ENCODE measurements around the gene SORCS1. TPM values are rescaled to one million over a fixed set of nuclear protein-coding genes. Genes with fewer than 3 reads are reported as not detected.

SORCS1 gene
- total and polyA plus RNA-seq, 2 of the 8 experiments (the other 6 are each of a cell fraction or from before 2014, with no cell fraction given) = 4.1 to 4.6 TPM

DNA sequence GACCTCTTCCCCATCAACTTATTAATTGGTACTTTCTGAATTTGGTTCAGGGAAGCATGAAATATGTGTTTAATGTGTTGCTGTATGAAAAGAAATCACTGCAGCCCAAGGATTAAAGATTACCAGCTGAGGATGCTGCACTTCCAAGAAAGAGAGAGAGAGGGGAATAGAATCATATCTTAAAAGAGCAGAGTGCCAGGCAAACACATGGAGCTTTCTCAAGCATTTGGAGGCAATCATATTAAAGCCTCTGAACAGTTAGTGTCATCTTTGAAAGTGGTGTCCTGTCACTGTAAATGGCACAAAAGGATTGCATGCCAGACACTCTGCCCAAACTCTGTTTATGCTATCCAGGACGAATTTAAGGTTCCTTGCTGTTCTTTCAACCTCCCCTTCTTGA lies 386.7 kb downstream of the SORCS1 start:
- Histone ChIP-seq H3K18ac (ENCODE audit: extremely low read depth, low read length) (no peak overlapping the region), H2BK20ac (ENCODE audit: low read length) (no peak overlapping the region), H2AK5ac (ENCODE audit: low read depth, low read length) (no peak overlapping the region), H3K4me2 (ENCODE audit: insufficient read depth in 1 of 2, low read depth in 2 of 2, low read length in 2 of 2) (no peak overlapping the region), H3K9me3 (ENCODE audit: insufficient read depth in 2 of 2, low read depth in 1 of 2, low read length in 1 of 2) (no peaks in the 10 kb centered on the region), H3K56ac (replicated peaks; ENCODE audit: insufficient read length, low read depth, low read length) (no peak overlapping the region), H3K23me2 (ENCODE audit: low read depth, low read length) (no peaks in the 10 kb centered on the region), H3K27me3 (replicated peaks in 1 of 4; ENCODE audit: control insufficient read depth in 3 of 4, extremely low read depth in 1 of 4, insufficient read depth in 3 of 4, low read length in 3 of 4) (no peaks in the 10 kb centered on the region), H2BK15ac (ENCODE audit: low read length) (no peak overlapping the region), H3K14ac (ENCODE audit: insufficient read length) (no peak overlapping the region), H3K79me2 (ENCODE audit: control insufficient read depth in 1 of 2, insufficient read depth in 2 of 2, low read length in 2 of 2) (no peaks in the 10 kb centered on the region), H4K91ac (replicated peaks; ENCODE audit: insufficient read length, low read length) (no peak overlapping the region), H3K4me1 (replicated peaks in 1 of 4; ENCODE audit: control insufficient read depth in 3 of 4, insufficient read depth in 4 of 4, low read length in 3 of 4) (peaks cover 0 to 4% (median 2%) of the 10 kb centered on the region in 4 experiments; a peak in 2 of 7 replicates), H3K36me3 (ENCODE audit: control insufficient read depth in 2 of 4, insufficient read depth in 4 of 4, low read length in 3 of 4) (no peaks in the 10 kb centered on the region), H2BK120ac (replicated peaks; ENCODE audit: low read depth, low read length) (no peak overlapping the region), H4K20me1 (replicated peaks in 1 of 2; ENCODE audit: control insufficient read depth in 1 of 2, insufficient read depth in 2 of 2, low read length in 2 of 2) (no peaks in the 10 kb centered on the region), H3K23ac (ENCODE audit: insufficient read length) (no peak overlapping the region), H4K8ac (ENCODE audit: extremely low read depth, insufficient read depth, low read length) (no peak overlapping the region), H3K4ac (replicated peaks; ENCODE audit: insufficient read length, low read depth, low read length) (no peak overlapping the region), H4K5ac (ENCODE audit: insufficient read length, low read depth, low read length) (no peak overlapping the region), H3K79me1 (ENCODE audit: low read depth, low read length) (no peaks in the 10 kb centered on the region), H3K27ac (ENCODE audit: low read depth, low read length) (no peak overlapping the region), H3K4me3 (ENCODE audit: extremely low read depth in 1 of 4, insufficient read depth in 2 of 4, low read depth in 3 of 4, low read length in 4 of 4) (no peak overlapping the region), H2BK5ac (ENCODE audit: low read depth, low read length) (no peak overlapping the region), H2AFZ (ENCODE audit: low read length) (no peak overlapping the region), H3K9ac (replicated peaks in 1 of 4; ENCODE audit: extremely low read depth in 1 of 4, low read depth in 3 of 4, low read length in 3 of 4) (no peak overlapping the region), H2BK12ac (ENCODE audit: low read depth, low read length) (no peak overlapping the region)
- FAIRE-seq = no peak
- POLR2A ChIA-PET (ENCODE audit: partially characterized antibody) = no interaction called here
- 80% methylated on average over 1 of the region's 1 CpG; no CpG with 5 or more reads in 1 of the 2 experiments for WGBS, 2 experiments (ENCODE audit: extremely low coverage in 1 of 2, insufficient coverage in 1 of 2, insufficient read length in 1 of 2, insufficient replicate concordance in 2 of 2, low coverage in 1 of 2, low lambda C conversion rate in 2 of 2, missing lambda C conversion rate in 1 of 2)
- DNase-seq (ENCODE audit: low read depth in 1 of 2, low spot score in 2 of 2) = no peak
- CTCF ChIA-PET (ENCODE audit: partially characterized antibody) = interaction anchor here (1.1 to 3.2 kb wide), 5 partner anchors 10 to 72 kb away, joined by 3 to 9 read pairs (median 4); no protein-coding TSS in a partner anchor
- no peak for TF ChIP-seq CHD2 (IDR thresholded peaks at IDR 0.05; ENCODE audit: low read length)
- TF ChIP-seq, protein P1, sequence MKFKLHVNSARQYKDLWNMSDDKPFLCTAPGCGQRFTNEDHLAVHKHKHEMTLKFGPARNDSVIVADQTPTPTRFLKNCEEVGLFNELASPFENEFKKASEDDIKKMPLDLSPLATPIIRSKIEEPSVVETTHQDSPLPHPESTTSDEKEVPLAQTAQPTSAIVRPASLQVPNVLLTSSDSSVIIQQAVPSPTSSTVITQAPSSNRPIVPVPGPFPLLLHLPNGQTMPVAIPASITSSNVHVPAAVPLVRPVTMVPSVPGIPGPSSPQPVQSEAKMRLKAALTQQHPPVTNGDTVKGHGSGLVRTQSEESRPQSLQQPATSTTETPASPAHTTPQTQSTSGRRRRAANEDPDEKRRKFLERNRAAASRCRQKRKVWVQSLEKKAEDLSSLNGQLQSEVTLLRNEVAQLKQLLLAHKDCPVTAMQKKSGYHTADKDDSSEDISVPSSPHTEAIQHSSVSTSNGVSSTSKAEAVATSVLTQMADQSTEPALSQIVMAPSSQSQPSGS (IDR thresholded peaks at IDR 0.05; ENCODE audit: low read length) = no peak
- no peak for TF ChIP-seq SP1 (IDR thresholded peaks at IDR 0.05; ENCODE audit: low read depth, low read length)
- no peak for TF ChIP-seq YY1 (IDR thresholded peaks at IDR 0.05; ENCODE audit: low read depth, low read length)
- no peak for TF ChIP-seq POLR2A (IDR thresholded peaks at IDR 0.05; ENCODE audit: control extremely low read depth in 1 of 2, low read depth in 2 of 2, low read length in 2 of 2)
- TF ChIP-seq, protein P2, sequence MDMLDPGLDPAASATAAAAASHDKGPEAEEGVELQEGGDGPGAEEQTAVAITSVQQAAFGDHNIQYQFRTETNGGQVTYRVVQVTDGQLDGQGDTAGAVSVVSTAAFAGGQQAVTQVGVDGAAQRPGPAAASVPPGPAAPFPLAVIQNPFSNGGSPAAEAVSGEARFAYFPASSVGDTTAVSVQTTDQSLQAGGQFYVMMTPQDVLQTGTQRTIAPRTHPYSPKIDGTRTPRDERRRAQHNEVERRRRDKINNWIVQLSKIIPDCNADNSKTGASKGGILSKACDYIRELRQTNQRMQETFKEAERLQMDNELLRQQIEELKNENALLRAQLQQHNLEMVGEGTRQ (IDR thresholded peaks at IDR 0.05; ENCODE audit: low read length) = no peak
- no peak for TF ChIP-seq MAFK (IDR thresholded peaks at IDR 0.05; ENCODE audit: low read depth, low read length)
- TF ChIP-seq, protein P3, sequence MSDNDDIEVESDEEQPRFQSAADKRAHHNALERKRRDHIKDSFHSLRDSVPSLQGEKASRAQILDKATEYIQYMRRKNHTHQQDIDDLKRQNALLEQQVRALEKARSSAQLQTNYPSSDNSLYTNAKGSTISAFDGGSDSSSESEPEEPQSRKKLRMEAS (IDR thresholded peaks at IDR 0.05) = no peak
- no peak for TF ChIP-seq JUN (IDR thresholded peaks at IDR 0.05; ENCODE audit: low read depth, low read length)
- TF ChIP-seq, protein P4, sequence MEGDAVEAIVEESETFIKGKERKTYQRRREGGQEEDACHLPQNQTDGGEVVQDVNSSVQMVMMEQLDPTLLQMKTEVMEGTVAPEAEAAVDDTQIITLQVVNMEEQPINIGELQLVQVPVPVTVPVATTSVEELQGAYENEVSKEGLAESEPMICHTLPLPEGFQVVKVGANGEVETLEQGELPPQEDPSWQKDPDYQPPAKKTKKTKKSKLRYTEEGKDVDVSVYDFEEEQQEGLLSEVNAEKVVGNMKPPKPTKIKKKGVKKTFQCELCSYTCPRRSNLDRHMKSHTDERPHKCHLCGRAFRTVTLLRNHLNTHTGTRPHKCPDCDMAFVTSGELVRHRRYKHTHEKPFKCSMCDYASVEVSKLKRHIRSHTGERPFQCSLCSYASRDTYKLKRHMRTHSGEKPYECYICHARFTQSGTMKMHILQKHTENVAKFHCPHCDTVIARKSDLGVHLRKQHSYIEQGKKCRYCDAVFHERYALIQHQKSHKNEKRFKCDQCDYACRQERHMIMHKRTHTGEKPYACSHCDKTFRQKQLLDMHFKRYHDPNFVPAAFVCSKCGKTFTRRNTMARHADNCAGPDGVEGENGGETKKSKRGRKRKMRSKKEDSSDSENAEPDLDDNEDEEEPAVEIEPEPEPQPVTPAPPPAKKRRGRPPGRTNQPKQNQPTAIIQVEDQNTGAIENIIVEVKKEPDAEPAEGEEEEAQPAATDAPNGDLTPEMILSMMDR (IDR thresholded peaks at IDR 0.05; ENCODE audit: control extremely low read depth in 1 of 3, insufficient read depth in 1 of 3, low read depth in 1 of 3, low read length in 3 of 3) = no peak
